NCI-H510A (cell line): ENCODE results near the gene ARHGAP35.

Experiments
- DNase-seq: peaks from one replicate; lab custom pipeline; 2025; lab: John Stamatoyannopoulos, UW

Gene ARHGAP35

DNA sequence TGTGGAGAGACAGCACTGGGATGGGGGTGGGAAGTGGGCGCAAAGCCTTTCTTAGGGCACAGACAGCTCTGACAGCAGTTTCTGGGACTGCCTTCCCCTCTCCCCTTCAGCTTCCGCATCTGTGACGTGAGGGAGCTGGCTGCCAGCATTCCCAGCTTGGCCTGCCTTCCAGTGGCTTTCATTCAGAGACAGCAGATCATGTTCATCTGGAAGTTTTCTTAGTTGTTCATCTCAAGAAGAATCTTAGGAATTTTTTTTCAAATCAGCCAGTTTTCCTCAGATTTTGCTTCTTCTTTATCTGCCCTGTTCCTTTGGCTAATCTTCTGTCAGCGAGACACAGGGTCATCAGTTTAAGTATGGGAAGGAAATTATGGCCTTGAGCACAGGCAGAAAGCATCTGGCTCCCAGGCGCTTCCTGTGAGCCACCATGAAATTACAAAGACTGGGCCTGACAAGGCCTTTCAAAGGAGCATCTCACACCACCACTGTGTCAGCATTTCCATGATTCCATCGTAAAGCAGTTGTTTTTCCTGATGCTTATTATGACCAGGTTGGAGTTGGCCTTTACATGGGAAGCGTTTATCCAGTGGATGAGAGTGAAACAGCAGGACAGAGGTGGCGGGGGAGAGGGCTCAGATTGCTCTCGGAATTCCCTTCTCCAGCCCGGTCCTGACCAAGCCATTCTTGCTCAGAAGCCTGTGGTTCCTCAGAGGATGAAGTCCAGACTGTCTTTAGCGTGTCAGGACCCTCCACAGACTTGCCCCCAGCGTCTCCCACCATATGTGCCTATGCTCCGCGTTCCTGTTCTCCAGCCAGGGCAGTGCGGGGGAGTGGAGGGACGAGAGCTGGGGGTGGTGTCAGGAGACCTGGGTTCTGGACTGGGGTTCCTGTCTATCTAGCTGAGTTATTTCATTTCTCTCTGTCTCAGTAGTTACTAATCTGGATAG, 43.6 kb downstream of the ARHGAP35 start:
- no peak for DNase-seq

DNA sequence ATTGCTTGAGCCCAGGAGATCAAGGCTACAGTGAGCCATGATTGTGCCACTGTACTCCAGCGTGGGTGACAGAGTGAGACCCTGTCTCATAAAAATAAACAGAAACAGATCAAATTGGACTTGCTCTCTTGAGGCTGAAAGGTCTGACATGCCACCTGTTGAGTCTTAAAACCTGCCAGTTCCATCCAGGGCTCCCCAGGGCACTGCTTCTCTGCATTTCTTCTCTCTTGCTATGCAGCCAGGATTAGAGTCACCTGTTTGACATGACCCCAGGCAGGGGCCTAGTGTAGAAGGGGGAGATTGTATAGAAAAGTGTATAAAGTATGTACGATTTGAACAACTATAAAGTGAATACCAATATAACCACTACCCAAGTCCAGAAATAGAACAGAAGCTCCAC, 45.4 kb downstream of the ARHGAP35 start:
- no peak for DNase-seq

DNA sequence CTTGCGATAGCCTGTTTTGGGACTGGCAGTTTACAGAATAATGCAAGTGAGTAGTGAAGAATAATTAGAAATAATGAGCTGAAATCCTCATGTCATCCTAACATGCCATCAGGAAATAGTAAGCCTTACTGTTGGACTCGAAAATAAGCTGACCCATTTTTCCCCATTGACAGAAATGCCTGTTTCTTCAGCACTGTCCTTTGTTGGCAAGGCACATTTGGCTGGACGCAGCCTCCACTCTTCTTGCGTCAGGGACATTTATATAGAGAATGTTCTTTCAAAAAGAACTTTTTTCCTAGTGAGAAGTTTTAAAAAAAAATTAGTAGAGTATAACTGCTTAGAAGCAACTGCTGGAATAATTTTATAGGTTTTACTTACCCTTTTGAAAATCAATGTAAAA, 47.1 kb downstream of the ARHGAP35 start:
- DNase-seq = no peak

DNA sequence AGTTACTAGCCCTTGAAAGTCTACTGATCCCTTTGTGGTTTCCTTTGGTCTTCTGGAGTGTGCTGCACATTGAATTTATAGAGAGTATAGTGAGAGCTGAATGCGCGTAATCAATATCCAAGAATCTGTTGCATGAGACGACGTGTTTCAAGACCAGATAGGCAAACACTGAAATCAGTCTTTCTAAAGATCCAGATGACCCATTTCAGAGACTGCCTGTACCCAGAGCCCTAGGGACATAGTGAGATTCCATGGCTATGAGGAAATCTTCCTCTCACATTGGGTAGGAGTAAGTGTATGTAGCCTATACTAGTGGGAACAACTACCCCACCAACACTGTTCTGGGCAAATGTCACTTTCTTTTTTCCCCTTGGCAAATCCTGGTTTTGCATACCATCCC, 48.6 kb downstream of the ARHGAP35 start:
- DNase-seq = no peak
